CD14-positive monocyte (primary cell): Measurements from ENCODE around the gene OR2J3. TPM values are rescaled to one million over a fixed set of nuclear protein-coding genes. Genes with fewer than 3 reads are reported as not detected.

Source experiments
- DNase-seq, 3 donors: peaks; one replicate each; pipeline ENCODE4 v3.0.0-alpha.2; 2011 to 2022
- H2AFZ ChIP-seq: 2 replicates; pipeline ENCODE4 v1.6.0; 2012; ENCODE audit warnings: mild to moderate bottlenecking, low read depth, low read length, inconsistent platforms; ENCODE audit not compliant: insufficient read depth, poor library complexity, severe bottlenecking
- H3K27ac ChIP-seq, 2 donors: 1 replicate in 1 of 2; 2 replicates in 1 of 2; pipeline ENCODE4 v1.5.1; 2012 to 2013; ENCODE audit warnings: low read length in 2 of 2, control low read depth in 1 of 2, inconsistent platforms in 1 of 2, low read depth in 1 of 2, mild to moderate bottlenecking in 1 of 2
- H3K27me3 ChIP-seq, 2 donors: one replicate each; pipeline versions ENCODE4 v1.6.0 to v1.6.1; 2011 to 2013; ENCODE audit warnings: low read length in 2 of 2; ENCODE audit not compliant: control insufficient read depth in 2 of 2, insufficient read depth in 2 of 2
- H3K36me3 ChIP-seq, 2 donors: replicated peaks in 1 of 2; 1 replicate in 1 of 2; 2 replicates in 1 of 2; pipeline versions ENCODE4 v1.5.1 to v1.6.1; 2012 to 2013; ENCODE audit warnings: low read length in 2 of 2, control low read depth in 1 of 2, inconsistent platforms in 1 of 2, mild to moderate bottlenecking in 1 of 2; ENCODE audit not compliant: insufficient read depth in 2 of 2, control insufficient read depth in 1 of 2
- H3K4me1 ChIP-seq, 2 donors: 1 replicate in 1 of 2; 2 replicates in 1 of 2; pipeline versions ENCODE4 v1.5.1 to v1.6.1; 2012 to 2013; ENCODE audit warnings: low read length in 2 of 2, control low read depth in 1 of 2, inconsistent platforms in 1 of 2, mild to moderate bottlenecking in 1 of 2, moderate library complexity in 1 of 2; ENCODE audit not compliant: insufficient read depth in 2 of 2, control insufficient read depth in 1 of 2
- H3K4me2 ChIP-seq: replicated peaks from 2 replicates; pipeline ENCODE3; 2012; ENCODE audit warnings: low read length, moderate library complexity, mild to moderate bottlenecking; ENCODE audit not compliant: poor library complexity, severe bottlenecking; ENCODE audit errors: extremely low read depth
- H3K4me3 ChIP-seq, 3 experiments: fragments of 200-600 bp in 1 of 3; sonication (generic) in 1 of 3; replicated peaks in 1 of 3; 1 replicate in 2 of 3; 2 replicates in 1 of 3; pipeline ENCODE4 v1.5.1; 2011 to 2013; ENCODE audit warnings: low read length in 3 of 3, mild to moderate bottlenecking in 3 of 3, control low read depth in 2 of 3, low read depth in 2 of 3, inconsistent platforms in 1 of 3, moderate library complexity in 1 of 3
- H3K79me2 ChIP-seq: 2 replicates; pipeline ENCODE4 v1.6.0; 2012; ENCODE audit warnings: mild to moderate bottlenecking, control low read depth, inconsistent platforms, low read length, moderate library complexity; ENCODE audit not compliant: insufficient read depth
- H3K9ac ChIP-seq: 2 replicates; pipeline ENCODE4 v1.6.0; 2017; ENCODE audit warnings: low read length, mild to moderate bottlenecking; ENCODE audit not compliant: insufficient read depth, poor library complexity, severe bottlenecking
- H3K9me3 ChIP-seq, 2 donors: replicated peaks in 1 of 2; 1 replicate in 1 of 2; 2 replicates in 1 of 2; pipeline versions ENCODE4 v1.5.1 to v1.6.1; 2012 to 2013; ENCODE audit warnings: low read length in 2 of 2, control low read depth in 1 of 2; ENCODE audit not compliant: control insufficient read depth in 1 of 2, insufficient read depth in 1 of 2
- H4K20me1 ChIP-seq: 2 replicates; pipeline ENCODE4 v1.6.0; 2012; ENCODE audit warnings: mild to moderate bottlenecking, low read length, control low read depth, moderate library complexity; ENCODE audit not compliant: insufficient read depth
- H3K27ac Mint-ChIP-seq, 7 donors: one replicate each; pipeline ENCODE4 v1.8.0; 2020; ENCODE audit warnings: mild to moderate bottlenecking in 7 of 7, mixed read lengths in 7 of 7, moderate library complexity in 6 of 7, inconsistent platforms in 2 of 7
- H3K27me3 Mint-ChIP-seq, 3 donors: one replicate each; pipeline ENCODE4 v1.8.0; 2021 to 2022; ENCODE audit warnings: low read depth in 3 of 3, mild to moderate bottlenecking in 3 of 3, mixed read lengths in 3 of 3, moderate library complexity in 3 of 3, inconsistent platforms in 1 of 3
- H3K36me3 Mint-ChIP-seq, 2 donors: one replicate each; pipeline ENCODE4 v1.8.0; 2020; ENCODE audit warnings: mixed read lengths in 2 of 2, inconsistent platforms in 1 of 2, mild to moderate bottlenecking in 1 of 2
- H3K4me1 Mint-ChIP-seq: one replicate; pipeline ENCODE4 v1.8.0; 2020; ENCODE audit warnings: mild to moderate bottlenecking, mixed read lengths
- H3K4me3 Mint-ChIP-seq, 2 donors: one replicate each; pipeline ENCODE4 v1.8.0; 2020; ENCODE audit warnings: mild to moderate bottlenecking in 2 of 2, mixed read lengths in 2 of 2, moderate library complexity in 1 of 2
- H3K9me3 Mint-ChIP-seq, 7 donors: one replicate each; pipeline ENCODE4 v1.8.0; 2020 to 2022; ENCODE audit warnings: mixed read lengths in 7 of 7, mild to moderate bottlenecking in 6 of 7, moderate library complexity in 6 of 7, inconsistent platforms in 2 of 7
- WGBS: methylation state at CpG from one replicate; pipeline ENCODE4 v1.1.5; 2013; ENCODE audit warnings: missing lambda C conversion rate; ENCODE audit not compliant: insufficient coverage; 5-methylcytosine and 5-hydroxymethylcytosine counted together
- intact Hi-C, 2 donors: fragments of 100-400 bp; cut with micrococcal nuclease; formaldehyde crosslinking; loops; one replicate each; pipeline versions ENCODE4 v1.15.0 to v1.15.1; 2023
- polyA plus RNA-seq, 3 donors: library from polyadenylated mRNA; depleted of rRNA in 1 of 3; unstranded in 2 of 3; stranded (reverse) in 1 of 3; fragments of 300-500 nt in 2 of 3; fragments of >200 nt in 1 of 3; fragmentation: Illumina TruSeq in 2 of 3; gene quantifications; 1 replicate in 2 of 3; 2 replicates in 1 of 3; pipeline ENCODE4 v1.2.3, GENCODE V29; 2012 to 2021
- TF ChIP-seq, protein P1 (sequence below): fragments of 200-600 bp; IDR thresholded peaks from one replicate; pipeline ENCODE4 v1.8.0; 2022; ENCODE audit warnings: antibody characterized with exemption, mild to moderate bottlenecking

Gene OR2J3
- polyA plus RNA-seq, 3 donors = not detected

GRCh38 chr6:29092957-29093356, 14.9 kb upstream of the OR2J3 start:
- Mint-ChIP-seq H3K4me3 (no peak overlapping the region), H3K27me3 (peaks cover 1 to 4% (median 2%) of the 10 kb centered on the region in 3 donors), H3K36me3 (no peaks in the 10 kb centered on the region), H3K27ac (no peak overlapping the region), H3K4me1 (no peaks in the 10 kb centered on the region), H3K9me3 (peaks cover 0 to 5% (median 2%) of the 10 kb centered on the region in 7 donors)
- Histone ChIP-seq H3K4me3 (no peak overlapping the region), H3K9ac (no peak overlapping the region), H3K27ac (no peak overlapping the region), H2AFZ (no peak overlapping the region), H3K4me2 (no peak overlapping the region), H3K79me2 (no peaks in the 10 kb centered on the region), H3K4me1 (no peaks in the 10 kb centered on the region), H4K20me1 (no peaks in the 10 kb centered on the region), H3K9me3 (no peaks in the 10 kb centered on the region), H3K36me3 (no peaks in the 10 kb centered on the region), H3K27me3 (no peaks in the 10 kb centered on the region)
- 50% methylated on average over 1 of the region's 3 CpGs for WGBS
- no peak for DNase-seq
- intact Hi-C loops = no loop called here
- TF ChIP-seq, protein P1, sequence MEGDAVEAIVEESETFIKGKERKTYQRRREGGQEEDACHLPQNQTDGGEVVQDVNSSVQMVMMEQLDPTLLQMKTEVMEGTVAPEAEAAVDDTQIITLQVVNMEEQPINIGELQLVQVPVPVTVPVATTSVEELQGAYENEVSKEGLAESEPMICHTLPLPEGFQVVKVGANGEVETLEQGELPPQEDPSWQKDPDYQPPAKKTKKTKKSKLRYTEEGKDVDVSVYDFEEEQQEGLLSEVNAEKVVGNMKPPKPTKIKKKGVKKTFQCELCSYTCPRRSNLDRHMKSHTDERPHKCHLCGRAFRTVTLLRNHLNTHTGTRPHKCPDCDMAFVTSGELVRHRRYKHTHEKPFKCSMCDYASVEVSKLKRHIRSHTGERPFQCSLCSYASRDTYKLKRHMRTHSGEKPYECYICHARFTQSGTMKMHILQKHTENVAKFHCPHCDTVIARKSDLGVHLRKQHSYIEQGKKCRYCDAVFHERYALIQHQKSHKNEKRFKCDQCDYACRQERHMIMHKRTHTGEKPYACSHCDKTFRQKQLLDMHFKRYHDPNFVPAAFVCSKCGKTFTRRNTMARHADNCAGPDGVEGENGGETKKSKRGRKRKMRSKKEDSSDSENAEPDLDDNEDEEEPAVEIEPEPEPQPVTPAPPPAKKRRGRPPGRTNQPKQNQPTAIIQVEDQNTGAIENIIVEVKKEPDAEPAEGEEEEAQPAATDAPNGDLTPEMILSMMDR = no peak

- H3K36me3 ChIP-seq = no peaks in the 10 kb centered on the region
- Mint-ChIP-seq H3K4me3 (no peak overlapping the region), H3K9me3 (peaks cover 0 to 10% (median 1%) of the 10 kb centered on the region in 7 donors), H3K4me1 (no peaks in the 10 kb centered on the region), H3K27me3 (peaks cover 5 to 9% (median 9%) of the 10 kb centered on the region in 3 donors), H3K36me3 (no peaks in the 10 kb centered on the region), H3K27ac (no peak overlapping the region)
- no peak overlapping the region for H3K4me3 ChIP-seq
- no peaks in the 10 kb centered on the region for H4K20me1 ChIP-seq
- TF ChIP-seq, protein P1 = no peak
- no peaks in the 10 kb centered on the region for H3K79me2 ChIP-seq
- H2AFZ ChIP-seq = no peak overlapping the region
- DNase-seq = no peak
- no peaks in the 10 kb centered on the region for H3K9me3 ChIP-seq
- no peak overlapping the region for H3K4me2 ChIP-seq
- H3K27me3 ChIP-seq = no peaks in the 10 kb centered on the region
- no peak overlapping the region for H3K9ac ChIP-seq
- no peaks in the 10 kb centered on the region for H3K4me1 ChIP-seq
- no CpG with 5 or more reads among the region's 1 CpG for WGBS
- H3K27ac ChIP-seq = no peak overlapping the region
- intact Hi-C loops = no loop called here
These were observed 10.1 kb upstream of the OR2J3 start for GRCh38 chr6:29097803-29098202.
